NOMO-1 treated with dmso at 0.1 percent for 144 hours (cell line): ENCODE results near the gene DDX1.

ENCODE experiments used
- DNase-seq: peaks from one replicate; lab custom pipeline; 2025; ENCODE audit not compliant: unreplicated experiment; lab: John Stamatoyannopoulos, UW

The DDX1 gene

GRCh38 chr2:15658911-15659310 lies 67.2 kb downstream of the DDX1 start:
- no peak for DNase-seq

- DNase-seq = no peak
Measured at GRCh38 chr2:15660491-15661294, 69.0 kb downstream of the DDX1 start.

- DNase-seq = no peak
Measured at GRCh38 chr2:15661295-15661569, 69.6 kb downstream of the DDX1 start.

- DNase-seq = no peak
Measured at GRCh38 chr2:15662026-15662425, 70.4 kb downstream of the DDX1 start.

GRCh38 chr2:15662579-15662978 lies 70.9 kb downstream of the DDX1 start:
- no peak for DNase-seq

- no peak for DNase-seq
Measured at GRCh38 chr2:15663802-15664201, 72.1 kb downstream of the DDX1 start.

- DNase-seq = no peak
Measured at GRCh38 chr2:15664273-15665066, 72.8 kb downstream of the DDX1 start.

GRCh38 chr2:15665067-15665942 lies 73.6 kb downstream of the DDX1 start:
- DNase-seq = no peak

- no peak for DNase-seq
Measured at GRCh38 chr2:15665943-15666460, 74.3 kb downstream of the DDX1 start.

GRCh38 chr2:15666861-15667808 lies 75.5 kb downstream of the DDX1 start:
- no peak for DNase-seq

- no peak for DNase-seq
Measured at GRCh38 chr2:15667809-15668556, 76.3 kb downstream of the DDX1 start.

- no peak for DNase-seq
Measured at GRCh38 chr2:15668611-15669305, 77.1 kb downstream of the DDX1 start.

GRCh38 chr2:15669375-15669910 lies 77.8 kb downstream of the DDX1 start:
- no peak for DNase-seq

- DNase-seq = no peak
Measured at GRCh38 chr2:15670469-15670868, 78.8 kb downstream of the DDX1 start.

GRCh38 chr2:15670981-15671380 lies 79.3 kb downstream of the DDX1 start:
- DNase-seq = no peak

GRCh38 chr2:15671409-15671808 lies 79.7 kb downstream of the DDX1 start:
- DNase-seq = no peak

- DNase-seq = no peak
Measured at GRCh38 chr2:15671842-15672815, 80.5 kb downstream of the DDX1 start.
